ENCODE data around the gene ZNF276. TPM values are rescaled to one million over a fixed set of nuclear protein-coding genes. Genes with fewer than 3 reads are reported as not detected.

The ZNF276 gene
- polyA plus RNA-seq, 3 donors: 2.2 to 54.5 (median 3.2) TPM

GRCh38 chr16:89716916-89717687 is 4.2 kb upstream of the ZNF276 start:
- no peak for TF ChIP-seq CTCF (IDR thresholded peaks at IDR 0.05)
- Histone ChIP-seq H3K4me3 (replicated peaks in 1 of 3; ENCODE audit: low read depth in 2 of 3, low read length in 3 of 3) (no peak overlapping the region), H4K20me1 (ENCODE audit: insufficient read depth, low read length) (peaks cover 4% of the 10 kb centered on the region), H3K36me3 (replicated peaks in 1 of 2; ENCODE audit: control insufficient read depth in 1 of 2, insufficient read depth in 2 of 2, low read length in 2 of 2) (no peaks in the 10 kb centered on the region), H3K27me3 (ENCODE audit: control insufficient read depth in 2 of 2, insufficient read depth in 2 of 2, low read length in 2 of 2) (peaks cover 0 to 9% of the 10 kb centered on the region in 2 donors), H3K4me2 (replicated peaks; ENCODE audit: extremely low read depth, low read length, poor library complexity, severe bottlenecking) (no peak overlapping the region), H3K27ac (ENCODE audit: low read depth in 1 of 2, low read length in 2 of 2) (no peak overlapping the region), H2AFZ (ENCODE audit: insufficient read depth, low read depth, low read length, poor library complexity, severe bottlenecking) (no peak overlapping the region), H3K4me1 (ENCODE audit: control insufficient read depth in 1 of 2, insufficient read depth in 2 of 2, low read length in 2 of 2) (peaks cover 31 to 39% of the 10 kb centered on the region in 2 donors), H3K9ac (ENCODE audit: insufficient read depth, low read length, poor library complexity, severe bottlenecking) (no peak overlapping the region), H3K79me2 (ENCODE audit: insufficient read depth, low read length) (peaks cover 13% of the 10 kb centered on the region), H3K9me3 (replicated peaks in 1 of 2; ENCODE audit: control insufficient read depth in 1 of 2, insufficient read depth in 1 of 2, low read length in 2 of 2) (no peaks in the 10 kb centered on the region)
- H3K9me3 Mint-ChIP-seq: peaks cover 0 to 2% (median 0%) of the 10 kb centered on the region in 7 donors
- peaks cover 6 to 12% (median 10%) of the 10 kb centered on the region in 3 donors for H3K27me3 Mint-ChIP-seq (ENCODE audit: low read depth in 3 of 3)
- H3K4me3 Mint-ChIP-seq: no peak overlapping the region
- no peak for DNase-seq
- intact Hi-C loops (cut with micrococcal nuclease): no loop called here
- WGBS (ENCODE audit: insufficient coverage): 96% methylated on average over 22 of the region's 29 CpGs
- H3K27ac Mint-ChIP-seq: peak overlapping the region in 3 of 7 donors; percentile 35 to 87 (median 75)
- peaks cover 34% of the 10 kb centered on the region for H3K4me1 Mint-ChIP-seq
- peaks cover 6 to 17% of the 10 kb centered on the region in 2 donors for H3K36me3 Mint-ChIP-seq

GRCh38 chr16:89717688-89718505 is 3.4 kb upstream of the ZNF276 start:
- TF ChIP-seq CTCF (IDR thresholded peaks at IDR 0.05): no peak
- Histone ChIP-seq H3K79me2 (ENCODE audit: insufficient read depth, low read length) (peaks cover 21% of the 10 kb centered on the region), H3K9ac (ENCODE audit: insufficient read depth, low read length, poor library complexity, severe bottlenecking) (no peak overlapping the region), H3K9me3 (replicated peaks in 1 of 2; ENCODE audit: control insufficient read depth in 1 of 2, insufficient read depth in 1 of 2, low read length in 2 of 2) (no peaks in the 10 kb centered on the region), H3K36me3 (replicated peaks in 1 of 2; ENCODE audit: control insufficient read depth in 1 of 2, insufficient read depth in 2 of 2, low read length in 2 of 2) (peaks cover 0 to under 1% of the 10 kb centered on the region in 2 donors), H3K4me1 (ENCODE audit: control insufficient read depth in 1 of 2, insufficient read depth in 2 of 2, low read length in 2 of 2) (peaks cover 32 to 39% of the 10 kb centered on the region in 2 donors), H3K27me3 (ENCODE audit: control insufficient read depth in 2 of 2, insufficient read depth in 2 of 2, low read length in 2 of 2) (peaks cover 0 to 1% of the 10 kb centered on the region in 2 donors), H3K27ac (ENCODE audit: low read depth in 1 of 2, low read length in 2 of 2) (peak overlapping the region; percentile 92), H3K4me3 (replicated peaks in 1 of 3; ENCODE audit: low read depth in 2 of 3, low read length in 3 of 3) (peak overlapping the region in 1 of 3 experiments; percentile 97), H4K20me1 (ENCODE audit: insufficient read depth, low read length) (peaks cover 12% of the 10 kb centered on the region), H2AFZ (ENCODE audit: insufficient read depth, low read depth, low read length, poor library complexity, severe bottlenecking) (no peak overlapping the region), H3K4me2 (replicated peaks; ENCODE audit: extremely low read depth, low read length, poor library complexity, severe bottlenecking) (peak overlapping the region; percentile 99)
- Mint-ChIP-seq H3K27ac (peak overlapping the region in 6 of 7 donors; percentile 81 to 99 (median 98)), H3K9me3 (peaks cover 0 to under 1% (median 0%) of the 10 kb centered on the region in 7 donors), H3K36me3 (peaks cover 8 to 21% of the 10 kb centered on the region in 2 donors), H3K4me1 (peaks cover 35% of the 10 kb centered on the region), H3K27me3 (ENCODE audit: low read depth in 3 of 3) (peaks cover 3 to 4% (median 3%) of the 10 kb centered on the region in 3 donors), H3K4me3 (peak overlapping the region in 1 of 2 donors; percentile 48)
- DNase-seq: no peak
- intact Hi-C loops (cut with micrococcal nuclease): loop anchor here in 1 of 2 donors (2.0 kb wide), 1 partner anchor 15 kb away; no protein-coding TSS in a partner anchor
- 90% methylated on average over 22 of the region's 24 CpGs for WGBS (ENCODE audit: insufficient coverage)

Measured in CD14-positive monocyte (primary cell).